HepG2 (cell line): ENCODE data around the gene TRPV2. TPM values are rescaled to one million over a fixed set of nuclear protein-coding genes. Genes with fewer than 3 reads are reported as not detected.

Experiments
- ATAC-seq: fragments of 200-7000 bp; cut with Tn5 transposase; 3 replicates; pipeline ENCODE4 v1.9.1; 2020; ENCODE audit warnings: mild to moderate bottlenecking, moderate library complexity
- BruUV-seq: library from RNA; stranded (reverse); fragments of 400-500 nt; replicated peaks from 2 replicates; lab custom pipeline; 2021; lab: Mats Ljungman, UMichigan
- CTCF ChIA-PET: fragments of 300-600 bp; formaldehyde crosslinking; extraction: SDS; loops from one replicate; lab custom pipeline; 2021; ENCODE audit warnings: low total read pairs, inconsistent platforms, low intra/inter-chr PET ratio; lab: Yijun Ruan, JAX
- POLR2A ChIA-PET: fragments of 350-600 bp; sonication (Branson Sonifier 250); formaldehyde crosslinking; loops from one replicate; lab custom pipeline; 2020; ENCODE audit warnings: antibody characterized with exemption, inconsistent platforms; lab: Yijun Ruan, JAX
- DNase-seq: peaks from one replicate; pipeline ENCODE4 v3.0.0-alpha.2; 2015; ENCODE audit warnings: low spot score
- FAIRE-seq: peaks from 3 replicates; lab custom pipeline; 2011; peaks lifted over from hg19 to GRCh38; lab: Jason Lieb, UNC
- H2AFZ ChIP-seq: one replicate; pipeline ENCODE4 v1.6.1; 2011; ENCODE audit warnings: low read length, inconsistent platforms
- H3K27ac ChIP-seq: fragments of 300-600 bp; 3 replicates; pipeline ENCODE4 v1.8.0; 2011; ENCODE audit warnings: mixed run types, mild to moderate bottlenecking, mixed read lengths, low read length, inconsistent platforms; ENCODE audit not compliant: insufficient read depth; ENCODE audit errors: extremely low read length
- H3K27me3 ChIP-seq, 2 experiments: fragments of 200-600 bp in 1 of 2; 2 replicates in 1 of 2; 3 replicates in 1 of 2; pipeline versions ENCODE4 v1.6.0 to v1.8.0; 2011; ENCODE audit warnings: low read length in 2 of 2, mild to moderate bottlenecking in 2 of 2, moderate library complexity in 2 of 2, inconsistent platforms in 1 of 2; ENCODE audit not compliant: insufficient read depth in 2 of 2, control insufficient read depth in 1 of 2
- H3K36me3 ChIP-seq, 2 experiments: fragments of 200-600 bp in 1 of 2; replicated peaks in 1 of 2; 2 replicates in 1 of 2; 3 replicates in 1 of 2; pipeline versions ENCODE4 v1.5.1 to v1.8.0; 2011; ENCODE audit warnings: low read length in 2 of 2, inconsistent platforms in 1 of 2; ENCODE audit not compliant: insufficient read depth in 2 of 2, control insufficient read depth in 1 of 2
- H3K4me1 ChIP-seq: 2 replicates; pipeline ENCODE4 v1.5.1; 2012; ENCODE audit warnings: low read length, inconsistent platforms; ENCODE audit not compliant: insufficient read depth
- H3K4me2 ChIP-seq: 2 replicates; pipeline ENCODE4 v1.6.0; 2011; ENCODE audit warnings: low read depth, low read length, inconsistent platforms
- H3K4me3 ChIP-seq, 3 experiments: fragments of 200-600 bp in 1 of 3; sonication (generic), shearing (Covaris generic) in 1 of 3; replicated peaks in 1 of 3; 2 replicates each; pipeline ENCODE4 v1.5.1; 2011 to 2016; ENCODE audit warnings: low read length in 3 of 3, inconsistent platforms in 2 of 3, low read depth in 2 of 3, mild to moderate bottlenecking in 2 of 3, control low read depth in 1 of 3, mixed read lengths in 1 of 3; ENCODE audit not compliant: insufficient read depth in 1 of 3
- H3K79me2 ChIP-seq: one replicate; pipeline ENCODE4 v1.6.1; 2011; ENCODE audit warnings: low read length, inconsistent platforms; ENCODE audit not compliant: insufficient read depth
- H3K9ac ChIP-seq: 2 replicates; pipeline ENCODE4 v1.6.0; 2011; ENCODE audit warnings: mild to moderate bottlenecking, low read depth, low read length, inconsistent platforms; ENCODE audit not compliant: insufficient read depth
- H3K9me3 ChIP-seq: 2 replicates; pipeline ENCODE4 v1.5.1; 2012; ENCODE audit warnings: mild to moderate bottlenecking, low read length
- H4K20me1 ChIP-seq: 2 replicates; pipeline ENCODE4 v1.6.0; 2011; ENCODE audit warnings: inconsistent platforms, mild to moderate bottlenecking, low read length, moderate library complexity; ENCODE audit not compliant: insufficient read depth
- ATF5 ChIP-seq: sonication (generic); formaldehyde crosslinking; IDR thresholded peaks from 2 replicates; pipeline ENCODE4 v1.4.0; 2020; ENCODE audit warnings: mild to moderate bottlenecking, low read depth, missing genetic modification reagents
- HBP1 ChIP-seq: IDR thresholded peaks from 2 replicates; pipeline ENCODE4 v1.6.1; 2016; ENCODE audit warnings: low read depth, control low read depth
- KDM6A ChIP-seq: IDR thresholded peaks from 2 replicates; pipeline ENCODE4 v1.6.1; 2016; ENCODE audit warnings: low read depth
- ZMAT5 ChIP-seq: sonication (generic); formaldehyde crosslinking; IDR thresholded peaks from 2 replicates; pipeline ENCODE4 v1.5.0; 2020; ENCODE audit warnings: mild to moderate bottlenecking, low read depth, missing genetic modification reagents, borderline replicate concordance
- ZNF207 ChIP-seq: fragments of 450-650 bp; IDR thresholded peaks from 2 replicates; pipeline ENCODE4 v1.6.1; 2016; ENCODE audit warnings: antibody characterized with exemption, borderline replicate concordance
- ZNF597 ChIP-seq: sonication (generic); formaldehyde crosslinking; IDR thresholded peaks from 2 replicates; pipeline ENCODE4 v1.5.0; 2020; ENCODE audit warnings: missing genetic modification reagents
- ZNF775 ChIP-seq: sonication (generic); formaldehyde crosslinking; IDR thresholded peaks from 2 replicates; pipeline ENCODE4 v1.4.0; 2020; ENCODE audit warnings: missing genetic modification reagents, mild to moderate bottlenecking, moderate library complexity, borderline replicate concordance
- ZNF777 ChIP-seq: sonication (generic); formaldehyde crosslinking; IDR thresholded peaks from 2 replicates; pipeline ENCODE4 v1.4.0; 2020; ENCODE audit warnings: missing genetic modification reagents
- WGBS: methylation state at CpG from one replicate; pipeline ENCODE4 v1.1.6; 2017; ENCODE audit warnings: low lambda C conversion rate; 5-methylcytosine and 5-hydroxymethylcytosine counted together
- in situ Hi-C: cut with HindIII; loops from 2 replicates; pipeline ENCODE4 v1.10.0; 2017; ENCODE audit warnings: low pct_unique_long_range_greater_than_20kb; ENCODE audit not compliant: extremely low pct_ligation_motif_present
- intact Hi-C: fragments of 100-400 bp; cut with micrococcal nuclease; formaldehyde crosslinking; loops from one replicate; pipeline ENCODE4 v1.10.0; 2022; ENCODE audit not compliant: unreplicated experiment
- polyA plus RNA-seq, 8 experiments: library from polyadenylated mRNA; depleted of rRNA in 3 of 8; stranded (reverse) in 7 of 8; unstranded in 1 of 8; fragments of >200 nt; fragmentation: Illumina TruSeq in 4 of 8; extraction: Trizol in 4 of 8; gene quantifications; 2 replicates each; pipeline versions ENCODE4 v1.2.1 to v1.2.3, GENCODE V29; 2011 to 2016; ENCODE audit warnings: low read depth in 4 of 8, missing spikeins in 1 of 8, mixed read lengths in 1 of 8; ENCODE audit not compliant: insufficient read depth in 1 of 8
- total RNA-seq, 5 experiments: library from RNA; depleted of rRNA; stranded (reverse); fragments of >200 nt; fragmentation: Illumina TruSeq; extraction: Trizol; gene quantifications; 2 replicates each; pipeline ENCODE4 v1.2.3, GENCODE V29; 2016; ENCODE audit warnings: low read depth in 1 of 5

TRPV2 gene
- total and polyA plus RNA-seq, 2 of the 13 experiments (the other 11 are each of a cell fraction or from before 2014, with no cell fraction given), result 13.6 to 21.3 TPM

GRCh38 chr17:16465052-16465312, 49.6 kb downstream of the TRPV2 start:
- DNase-seq, result no peak
- no peak overlapping the region for H3K9ac ChIP-seq
- WGBS, result 17% methylated on average over 1 of the region's 3 CpGs
- no peak for ATAC-seq
- intact Hi-C loops, result loop anchor here (5.0 kb wide), 1 partner anchor 57 kb away; no protein-coding TSS in a partner anchor
- H3K79me2 ChIP-seq, result no peaks in the 10 kb centered on the region
- H3K4me1 ChIP-seq, result peaks cover 95% of the 10 kb centered on the region
- CTCF ChIA-PET, result no interaction called here
- TF ChIP-seq ZMAT5 (CRISPR knock-in tag), result no peak
- TF ChIP-seq ZNF775, result no peak
- TF ChIP-seq ATF5 (CRISPR knock-in tag), result no peak
- TF ChIP-seq ZNF207, result no peak
- TF ChIP-seq KDM6A, result no peak
- TF ChIP-seq HBP1 (CRISPR knock-in tag), result no peak
- no peak for TF ChIP-seq ZNF777
- TF ChIP-seq ZNF597 (CRISPR knock-in tag), result no peak
- H3K36me3 ChIP-seq, result no peaks in the 10 kb centered on the region
- peaks cover 4 to 8% of the 10 kb centered on the region in 2 experiments; a peak in 3 of 5 replicates for H3K27me3 ChIP-seq
- H4K20me1 ChIP-seq, result peaks cover 2% of the 10 kb centered on the region; the same call in 1 of the 2 replicates
- no peak overlapping the region for H3K4me2 ChIP-seq
- H2AFZ ChIP-seq, result no peak overlapping the region
- no peaks in the 10 kb centered on the region for H3K9me3 ChIP-seq
- no peak overlapping the region for H3K4me3 ChIP-seq
- no peak for FAIRE-seq
- H3K27ac ChIP-seq, result no peak overlapping the region
- in situ Hi-C loops, result no loop called here
- BruUV-seq, result no TSS peak
- POLR2A ChIA-PET, result interaction anchor here (1.7 kb wide), 1 partner anchor 26 kb away, joined by 6 read pairs; no protein-coding TSS in a partner anchor
